Kidney (tissue), 14 donors: Measurements from ENCODE around the gene C13orf46. TPM values are rescaled to one million over a fixed set of nuclear protein-coding genes. Genes with fewer than 3 reads are reported as not detected.

Experiments
- DNase-seq, 5 donors: peaks; one replicate each; pipeline ENCODE4 v3.0.0-alpha.2; 2013 to 2020
- FAIRE-seq: peaks from 2 replicates; lab custom pipeline; 2012; peaks lifted over from hg19 to GRCh38; lab: Jason Lieb, UNC
- H3K27ac ChIP-seq, 2 donors: one replicate each; pipeline ENCODE4 v1.7.0; 2013; ENCODE audit warnings: low read depth in 2 of 2, low read length in 2 of 2, inconsistent platforms in 1 of 2
- H3K27me3 ChIP-seq: one replicate; pipeline ENCODE4 v1.7.1; 2013; ENCODE audit warnings: low read length, inconsistent platforms; ENCODE audit not compliant: control insufficient read depth, insufficient read depth
- H3K36me3 ChIP-seq, 3 donors: one replicate each; pipeline versions ENCODE4 v1.7.0 to v1.7.1; 2013; ENCODE audit warnings: low read length in 3 of 3, control low read depth in 1 of 3, inconsistent platforms in 1 of 3; ENCODE audit not compliant: insufficient read depth in 3 of 3, control insufficient read depth in 2 of 3
- H3K4me1 ChIP-seq, 3 donors: one replicate each; pipeline versions ENCODE4 v1.7.0 to v1.7.1; 2013; ENCODE audit warnings: low read length in 3 of 3, inconsistent platforms in 1 of 3, low read depth in 1 of 3; ENCODE audit not compliant: control insufficient read depth in 2 of 3, insufficient read depth in 2 of 3
- H3K4me3 ChIP-seq, 3 donors: one replicate each; pipeline versions ENCODE4 v1.7.0 to v1.8.1; 2013; ENCODE audit warnings: low read length in 3 of 3, control low read depth in 1 of 3, inconsistent platforms in 1 of 3
- H3K9ac ChIP-seq, 3 donors: one replicate each; pipeline versions ENCODE4 v1.7.0 to v1.7.1; 2013; ENCODE audit warnings: low read length in 3 of 3, control low read depth in 1 of 3, inconsistent platforms in 1 of 3
- H3K9me3 ChIP-seq, 3 donors: one replicate each; pipeline versions ENCODE4 v1.7.0 to v1.7.1; 2013; ENCODE audit warnings: low read length in 3 of 3, control low read depth in 1 of 3, inconsistent platforms in 1 of 3; ENCODE audit not compliant: control insufficient read depth in 2 of 3, insufficient read depth in 1 of 3
- intact Hi-C: fragments of 100-400 bp; cut with DNase I; formaldehyde crosslinking; loops from one replicate; pipeline ENCODE4 v1.11.1; 2022
- polyA plus RNA-seq: library from polyadenylated mRNA; stranded (reverse); fragments of 350-450 nt; fragmentation: Illumina TruSeq; extraction: RNeasy Lipid Tissue Mini Kit (QIAGEN cat#74804); gene quantifications from one replicate; pipeline ENCODE4 v1.2.3, GENCODE V29; 2014; ENCODE audit warnings: low read depth, low replicate concordance; ENCODE audit not compliant: insufficient read depth
- total RNA-seq: library from RNA; stranded (reverse); fragmentation: NEBNext Ultra II Directional; extraction: Animal tissue kit (Norgen Biotek cat#: 25700); gene quantifications from one replicate; pipeline ENCODE4 v1.2.1, GENCODE V29; 2021
- TF ChIP-seq, protein P1 (sequence below): IDR thresholded peaks from 3 replicates; pipeline ENCODE4 v1.5.1; 2012; ENCODE audit warnings: mild to moderate bottlenecking, moderate library complexity, borderline replicate concordance; ENCODE audit not compliant: insufficient read depth; ENCODE audit errors: extremely low read depth
- donor health status: control.
- donor health status: control.
- donor health status: control.
- donor health status: control.
- donor health status: control.
- donor health status: DM: yes; HTN: yes; CAD: no.
- donor health status: Normal renal cell carcinoma (clear cell type).

Gene C13orf46
- total and polyA plus RNA-seq, 2 donors from 2014 or later: 1.1 TPM; not detected in 1

DNA sequence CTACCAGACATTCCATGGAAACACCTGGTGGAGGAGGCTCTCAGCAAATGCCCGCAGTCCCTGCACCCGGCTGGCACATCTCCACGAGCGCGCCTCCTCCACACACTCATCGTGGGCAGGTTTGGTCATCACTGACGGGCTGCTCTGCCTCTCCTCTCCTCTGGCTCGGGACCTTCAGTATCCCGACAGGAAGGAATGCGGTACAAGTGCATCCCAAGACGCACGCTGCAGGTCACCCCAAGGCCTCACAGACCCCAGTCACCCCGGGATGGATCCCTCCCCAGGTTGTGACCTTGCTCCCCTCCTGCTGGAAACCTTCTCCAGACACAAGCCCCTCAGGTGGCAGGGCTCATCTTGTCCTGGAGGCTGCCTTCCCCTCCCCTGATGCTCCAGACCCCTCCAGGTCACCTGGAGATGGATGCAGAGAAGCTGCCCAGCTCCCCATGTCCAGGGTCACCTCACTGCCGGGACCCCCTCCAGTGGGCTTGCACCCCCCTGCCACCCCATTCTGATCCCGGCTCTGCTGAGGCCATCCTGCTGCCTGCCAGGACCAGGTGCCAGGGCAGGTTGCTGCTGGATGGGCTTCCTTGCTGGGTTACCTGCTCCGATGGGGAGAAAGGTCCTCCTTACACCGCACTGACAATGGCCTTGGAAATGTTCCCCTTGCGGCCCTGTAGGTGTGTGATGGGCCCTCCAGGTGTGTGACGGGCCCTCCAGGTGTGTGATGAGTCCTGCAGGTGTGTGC, 29.9 kb downstream of the C13orf46 start:
- no peak overlapping the region for H3K4me3 ChIP-seq
- no peaks in the 10 kb centered on the region for H3K27me3 ChIP-seq
- H3K9me3 ChIP-seq: no peaks in the 10 kb centered on the region
- no peak overlapping the region for H3K27ac ChIP-seq
- no peaks in the 10 kb centered on the region for H3K36me3 ChIP-seq
- TF ChIP-seq, protein P1, sequence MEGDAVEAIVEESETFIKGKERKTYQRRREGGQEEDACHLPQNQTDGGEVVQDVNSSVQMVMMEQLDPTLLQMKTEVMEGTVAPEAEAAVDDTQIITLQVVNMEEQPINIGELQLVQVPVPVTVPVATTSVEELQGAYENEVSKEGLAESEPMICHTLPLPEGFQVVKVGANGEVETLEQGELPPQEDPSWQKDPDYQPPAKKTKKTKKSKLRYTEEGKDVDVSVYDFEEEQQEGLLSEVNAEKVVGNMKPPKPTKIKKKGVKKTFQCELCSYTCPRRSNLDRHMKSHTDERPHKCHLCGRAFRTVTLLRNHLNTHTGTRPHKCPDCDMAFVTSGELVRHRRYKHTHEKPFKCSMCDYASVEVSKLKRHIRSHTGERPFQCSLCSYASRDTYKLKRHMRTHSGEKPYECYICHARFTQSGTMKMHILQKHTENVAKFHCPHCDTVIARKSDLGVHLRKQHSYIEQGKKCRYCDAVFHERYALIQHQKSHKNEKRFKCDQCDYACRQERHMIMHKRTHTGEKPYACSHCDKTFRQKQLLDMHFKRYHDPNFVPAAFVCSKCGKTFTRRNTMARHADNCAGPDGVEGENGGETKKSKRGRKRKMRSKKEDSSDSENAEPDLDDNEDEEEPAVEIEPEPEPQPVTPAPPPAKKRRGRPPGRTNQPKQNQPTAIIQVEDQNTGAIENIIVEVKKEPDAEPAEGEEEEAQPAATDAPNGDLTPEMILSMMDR: no peak
- FAIRE-seq (no peak), DNase-seq (peak in 1 of 5 donors; percentile 60)
- intact Hi-C loops: no loop called here
- no peaks in the 10 kb centered on the region for H3K4me1 ChIP-seq
- H3K9ac ChIP-seq: no peak overlapping the region

DNA sequence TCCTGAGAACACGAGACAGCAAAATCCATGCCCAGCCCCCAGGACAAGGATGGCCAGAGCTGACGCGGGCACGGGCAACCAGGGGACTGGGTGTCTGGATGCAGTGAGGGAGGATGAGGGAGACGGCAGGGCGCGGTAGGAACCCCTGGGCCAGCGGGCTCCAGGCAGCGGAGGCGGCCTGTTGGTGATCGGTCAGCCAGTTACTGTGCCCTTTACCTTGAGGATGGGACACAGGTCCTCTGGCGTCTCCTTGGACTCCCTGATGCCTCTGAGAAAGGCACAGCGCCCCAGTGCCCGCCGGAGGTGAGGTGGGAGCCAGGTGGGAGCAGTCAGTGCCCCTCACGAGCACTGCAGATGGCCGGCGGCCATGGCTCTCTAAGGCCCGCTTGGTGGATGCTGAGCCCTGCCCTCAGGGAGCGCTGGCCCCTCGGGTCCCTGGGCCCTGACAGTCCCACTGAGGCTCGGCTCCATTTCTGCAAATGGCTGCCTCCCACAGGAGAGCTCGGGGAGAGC, 31.2 kb downstream of the C13orf46 start:
- DNase-seq (peak in 1 of 5 donors; percentile 54), FAIRE-seq (no peak)
- intact Hi-C loops: no loop called here

DNA sequence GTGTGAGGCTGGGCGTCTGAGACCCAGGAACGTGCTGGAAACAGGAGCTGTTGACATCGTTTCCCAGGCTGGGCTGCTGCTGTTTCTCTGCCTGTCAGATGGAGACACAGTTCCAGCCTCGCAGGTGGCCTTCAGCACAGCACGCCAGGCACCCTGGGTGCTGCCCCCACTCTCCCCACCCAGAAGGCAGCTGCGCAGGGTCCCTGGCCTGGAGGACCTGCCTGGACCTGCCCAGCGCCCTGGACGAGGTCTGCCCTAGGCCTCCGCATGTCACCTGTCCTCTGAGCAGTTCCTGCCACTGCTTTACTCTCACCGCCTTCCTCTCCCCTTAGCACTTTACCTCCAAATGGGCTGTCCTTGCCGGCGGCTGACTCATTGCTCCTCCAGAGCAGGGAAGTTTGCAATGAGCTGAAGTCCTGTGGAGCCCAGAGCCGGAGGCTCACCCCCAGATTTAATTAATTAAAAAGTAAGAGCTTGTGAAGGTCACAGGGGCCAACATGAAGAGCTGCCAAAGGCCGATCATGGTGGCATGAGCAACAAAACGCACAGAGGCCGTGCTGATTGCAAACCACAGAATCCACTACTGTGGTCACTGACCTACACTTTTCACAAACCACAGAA, 32.2 kb downstream of the C13orf46 start:
- Histone ChIP-seq H3K4me3 (no peak overlapping the region), H3K4me1 (no peaks in the 10 kb centered on the region), H3K27me3 (no peaks in the 10 kb centered on the region), H3K27ac (no peak overlapping the region), H3K9ac (no peak overlapping the region), H3K9me3 (no peaks in the 10 kb centered on the region), H3K36me3 (no peaks in the 10 kb centered on the region)
- TF ChIP-seq, protein P1: no peak
- FAIRE-seq (no peak), DNase-seq (peak in 1 of 5 donors; percentile 33)
- intact Hi-C loops: no loop called here

More for the DNA sequence above, 31.2 kb downstream of the C13orf46 start:
- H3K27me3 ChIP-seq: no peaks in the 10 kb centered on the region
- H3K36me3 ChIP-seq: no peaks in the 10 kb centered on the region
- no peak overlapping the region for H3K27ac ChIP-seq
- H3K4me3 ChIP-seq: no peak overlapping the region
- no peak overlapping the region for H3K9ac ChIP-seq
- H3K4me1 ChIP-seq: no peaks in the 10 kb centered on the region
- TF ChIP-seq, protein P1: no peak
- H3K9me3 ChIP-seq: no peaks in the 10 kb centered on the region
